OCI-LY3 (cell line): ENCODE measurements around the gene MBD3L2.
"Not testable (repeated sequence)": the region's sequence is repeated elsewhere in the genome, so short reads cannot be mapped to it uniquely, and the experiment has no call there.

Source experiments
- H2AFZ ChIP-seq: fragments of 200-600, 300-600 bp; shearing (Covaris generic); 2 replicates; pipeline ENCODE4 v1.6.0; 2014; ENCODE audit warnings: antibody characterized with exemption, low read depth, low read length
- H3K27ac ChIP-seq: fragments of 200-600, 300-600 bp; sonication (generic); 2 replicates; pipeline ENCODE4 v1.5.1; 2014; ENCODE audit warnings: mild to moderate bottlenecking, low read length, moderate library complexity, mixed read lengths
- H3K27me3 ChIP-seq: fragments of 200-600, 300-600 bp; sonication (generic); 2 replicates; pipeline ENCODE4 v1.6.1; 2014; ENCODE audit warnings: low read depth, low read length, mixed read lengths
- H3K36me3 ChIP-seq: fragments of 200-600, 300-600 bp; sonication (generic); replicated peaks from 2 replicates; pipeline ENCODE3; 2014; ENCODE audit warnings: low read depth, low read length, mixed read lengths
- H3K4me1 ChIP-seq: fragments of 300-600, 200-600 bp; sonication (generic); 2 replicates; pipeline ENCODE4 v1.6.1; 2014; ENCODE audit warnings: low read length, mixed read lengths
- H3K4me2 ChIP-seq: fragments of 200-600, 300-600 bp; sonication (generic); 2 replicates; pipeline ENCODE4 v1.6.1; 2014; ENCODE audit warnings: low read length, mixed read lengths
- H3K4me3 ChIP-seq: fragments of 300-600, 200-600 bp; sonication (generic); 2 replicates; pipeline ENCODE4 v1.5.1; 2014; ENCODE audit warnings: antibody characterized with exemption, mild to moderate bottlenecking, low read length, moderate library complexity
- H3K79me2 ChIP-seq: fragments of 300-600, 200-600 bp; shearing (Covaris generic); 2 replicates; pipeline ENCODE4 v1.6.1; 2014; ENCODE audit warnings: mild to moderate bottlenecking, low read length, mixed read lengths
- H3K9ac ChIP-seq: fragments of 300-600, 200-600 bp; shearing (Covaris generic); 2 replicates; pipeline ENCODE4 v1.6.0; 2014; ENCODE audit warnings: mild to moderate bottlenecking, low read length, moderate library complexity
- H3K9me3 ChIP-seq: fragments of 200-600, 300-600 bp; shearing (Covaris generic); 2 replicates; pipeline ENCODE4 v1.6.1; 2014; ENCODE audit warnings: low read length, mixed read lengths; ENCODE audit not compliant: insufficient read depth
- H4K20me1 ChIP-seq: fragments of 200-600, 300-600 bp; sonication (generic); 2 replicates; pipeline ENCODE4 v1.6.1; 2016; ENCODE audit warnings: low read length, mixed read lengths; ENCODE audit not compliant: insufficient read depth
- CTCF ChIP-seq: fragments of 200-600, 300-600 bp; sonication (generic); IDR thresholded peaks from 2 replicates; pipeline ENCODE4 v1.5.1; 2014; ENCODE audit warnings: antibody characterized with exemption, low read length, low read depth
- EZH2phosphoT487 ChIP-seq: fragments of 200-600 bp; shearing (Covaris generic); IDR thresholded peaks from 2 replicates; pipeline ENCODE4 v1.6.1; 2018; ENCODE audit warnings: antibody characterized with exemption, mixed run types, low read depth

MBD3L2 gene

GRCh38 chr19:7013678-7014077 lies 35.4 kb upstream of the MBD3L2 start:
- Histone ChIP-seq H3K79me2 (no peaks in the 10 kb centered on the region), H3K27ac (no peak overlapping the region), H3K4me1 (peaks cover 5% of the 10 kb centered on the region; the same call in 1 of the 2 replicates), H3K9ac (no peak overlapping the region), H4K20me1 (no peaks in the 10 kb centered on the region), H3K36me3 (no peaks in the 10 kb centered on the region), H2AFZ (no peak overlapping the region), H3K4me3 (no peak overlapping the region), H3K27me3 (0 out of 2 replicates have a peak, but pooled peaks cover 2% of the 10 kb centered on the region), H3K9me3 (no peaks in the 10 kb centered on the region), H3K4me2 (no peak overlapping the region)
- no peak for TF ChIP-seq CTCF
- no peak for TF ChIP-seq EZH2phosphoT487

- H3K9ac ChIP-seq = no peak overlapping the region
- H3K36me3 ChIP-seq = no peaks in the 10 kb centered on the region
- 0 out of 2 replicates have a peak, but pooled peaks cover 2% of the 10 kb centered on the region for H3K27me3 ChIP-seq
- H3K9me3 ChIP-seq = no peaks in the 10 kb centered on the region
- no peaks in the 10 kb centered on the region for H3K79me2 ChIP-seq
- no peaks in the 10 kb centered on the region for H4K20me1 ChIP-seq
- peaks cover 1% of the 10 kb centered on the region; the same call in 1 of the 2 replicates for H3K4me1 ChIP-seq
- H3K4me2 ChIP-seq = no peak overlapping the region
- TF ChIP-seq CTCF = no peak
- TF ChIP-seq EZH2phosphoT487 = no peak
- H2AFZ ChIP-seq = no peak overlapping the region
- no peak overlapping the region for H3K4me3 ChIP-seq
- no peak overlapping the region for H3K27ac ChIP-seq
Measured at GRCh38 chr19:7018828-7019227, 30.3 kb upstream of the MBD3L2 start.

GRCh38 chr19:7021331-7021730 lies 27.8 kb upstream of the MBD3L2 start, which contains the start of gene MBD3L2B:
TSS of gene MBD3L2B (minus strand) at chr19:7021431. CDS start at chr19:7021397, 34 bp downstream.
- H3K9ac ChIP-seq, H3K27ac ChIP-seq, H4K20me1 ChIP-seq, H3K27me3 ChIP-seq, H3K79me2 ChIP-seq, H3K4me2 ChIP-seq, H3K4me3 ChIP-seq, H3K36me3 ChIP-seq, H2AFZ ChIP-seq, H3K9me3 ChIP-seq, H3K4me1 ChIP-seq: not testable (repeated sequence)

GRCh38 chr19:7028790-7029189 lies 20.3 kb upstream of the MBD3L2 start:
- H4K20me1 ChIP-seq, H3K36me3 ChIP-seq, H3K79me2 ChIP-seq, H3K27ac ChIP-seq, H3K27me3 ChIP-seq, H2AFZ ChIP-seq, H3K4me2 ChIP-seq, H3K4me1 ChIP-seq, H3K9ac ChIP-seq, H3K9me3 ChIP-seq, H3K4me3 ChIP-seq: not testable (repeated sequence)

GRCh38 chr19:7030278-7030677 lies 18.8 kb upstream of the MBD3L2 start, which contains the start of gene MBD3L5:
TSS of gene MBD3L5 (plus strand) at chr19:7030578. CDS start at chr19:7030612, 34 bp downstream.
- H3K79me2 ChIP-seq, H3K9me3 ChIP-seq, H3K9ac ChIP-seq, H2AFZ ChIP-seq, H3K27ac ChIP-seq, H3K36me3 ChIP-seq, H4K20me1 ChIP-seq, H3K4me1 ChIP-seq, H3K27me3 ChIP-seq, H3K4me3 ChIP-seq, H3K4me2 ChIP-seq: not testable (repeated sequence)

GRCh38 chr19:7040079-7040478 lies 9.0 kb upstream of the MBD3L2 start, which contains the start of gene MBD3L4:
TSS of gene MBD3L4 (minus strand) at chr19:7040179. CDS start at chr19:7040144, 35 bp downstream.
- not testable (repeated sequence) for H3K79me2 ChIP-seq, H3K4me1 ChIP-seq, H3K9ac ChIP-seq, H3K9me3 ChIP-seq, H3K4me3 ChIP-seq, H3K27ac ChIP-seq, H3K36me3 ChIP-seq, H3K27me3 ChIP-seq, H2AFZ ChIP-seq, H3K4me2 ChIP-seq, H4K20me1 ChIP-seq

GRCh38 chr19:7041563-7041962 lies 7.6 kb upstream of the MBD3L2 start:
- not testable (repeated sequence) for H3K36me3 ChIP-seq, H3K4me2 ChIP-seq, H3K27me3 ChIP-seq, H4K20me1 ChIP-seq, H3K27ac ChIP-seq, H3K9ac ChIP-seq, H3K4me1 ChIP-seq, H3K79me2 ChIP-seq, H3K4me3 ChIP-seq, H2AFZ ChIP-seq, H3K9me3 ChIP-seq

GRCh38 chr19:7051421-7051820 lies 2.3 kb downstream of the MBD3L2 start:
- H3K4me3 ChIP-seq, H3K4me2 ChIP-seq, H3K9ac ChIP-seq, H3K79me2 ChIP-seq, H3K36me3 ChIP-seq, H2AFZ ChIP-seq, H3K27ac ChIP-seq, H4K20me1 ChIP-seq, H3K9me3 ChIP-seq, H3K4me1 ChIP-seq, H3K27me3 ChIP-seq: not testable (repeated sequence)
